ENCODE measurements around the gene CCDC106.

- TF ChIP-seq CTCF (conservative IDR thresholded peaks at IDR 0.05; ENCODE audit: low read length) = no peak
- TF ChIP-seq EZH2phosphoT487 (IDR thresholded peaks at IDR 0.05; ENCODE audit: borderline replicate concordance, low read depth, low read length) = no peak
Measured at GRCh38 chr19:55655648-55656040, 7.6 kb downstream of the CCDC106 start.

All from OCI-LY7 (cell line).